Activated T-helper 1 cell treated with Interleukin-2 at 50 U/mL for 16 hours (primary cell): ENCODE data around the gene BCL2L13.
A peak's percentile ranks its signal among the peaks of the same experiment; 100 is the strongest.
"Not testable (repeated sequence)": the region's sequence is repeated elsewhere in the genome, so short reads cannot be mapped to it uniquely, and the experiment has no call there.

ENCODE experiments used
- DNase-seq: peaks from one replicate; pipeline ENCODE4 v3.0.0-alpha.2; 2020; ENCODE audit warnings: low read depth

BCL2L13 gene

DNA sequence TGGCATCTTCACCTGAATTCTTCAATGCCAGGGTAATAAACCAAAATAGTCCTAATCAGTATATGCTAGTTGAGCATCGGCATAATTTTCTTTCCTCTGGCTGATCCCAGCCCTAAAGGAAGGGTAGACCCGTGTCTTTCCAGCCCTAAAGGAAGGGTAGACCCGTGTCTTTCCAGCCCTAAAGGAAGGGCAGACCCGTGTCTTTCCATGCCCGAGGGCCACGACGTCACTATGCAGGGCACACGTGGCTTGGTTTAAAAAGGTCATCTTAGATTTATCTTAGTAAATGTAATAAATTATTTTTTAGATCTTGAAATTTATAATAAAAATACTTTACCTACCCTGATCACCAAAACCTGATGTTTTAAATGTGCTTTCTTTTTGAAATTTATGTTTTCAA lies 90.2 kb downstream of the BCL2L13 start:
- DNase-seq, result no peak

DNA sequence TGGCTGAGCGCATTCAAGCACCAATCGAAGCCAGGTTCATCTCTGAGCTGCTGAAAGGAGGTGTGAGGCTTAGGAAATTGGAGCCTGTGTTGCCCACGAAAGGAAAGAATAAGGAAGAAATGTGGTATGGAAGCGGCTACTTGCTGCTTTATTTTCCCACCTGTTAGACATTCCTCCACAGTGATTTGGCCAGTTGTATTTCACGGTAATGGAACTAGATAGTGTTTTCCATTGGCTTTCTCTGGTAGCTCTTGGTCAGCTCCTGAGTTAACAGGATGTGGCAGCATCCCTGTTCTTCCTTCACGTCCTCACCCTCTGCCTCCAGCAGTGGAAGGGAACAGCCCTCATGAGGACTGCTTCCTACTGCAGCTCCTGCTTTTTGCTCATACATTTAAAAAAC lies 91.0 kb downstream of the BCL2L13 start:
- no peak for DNase-seq

DNA sequence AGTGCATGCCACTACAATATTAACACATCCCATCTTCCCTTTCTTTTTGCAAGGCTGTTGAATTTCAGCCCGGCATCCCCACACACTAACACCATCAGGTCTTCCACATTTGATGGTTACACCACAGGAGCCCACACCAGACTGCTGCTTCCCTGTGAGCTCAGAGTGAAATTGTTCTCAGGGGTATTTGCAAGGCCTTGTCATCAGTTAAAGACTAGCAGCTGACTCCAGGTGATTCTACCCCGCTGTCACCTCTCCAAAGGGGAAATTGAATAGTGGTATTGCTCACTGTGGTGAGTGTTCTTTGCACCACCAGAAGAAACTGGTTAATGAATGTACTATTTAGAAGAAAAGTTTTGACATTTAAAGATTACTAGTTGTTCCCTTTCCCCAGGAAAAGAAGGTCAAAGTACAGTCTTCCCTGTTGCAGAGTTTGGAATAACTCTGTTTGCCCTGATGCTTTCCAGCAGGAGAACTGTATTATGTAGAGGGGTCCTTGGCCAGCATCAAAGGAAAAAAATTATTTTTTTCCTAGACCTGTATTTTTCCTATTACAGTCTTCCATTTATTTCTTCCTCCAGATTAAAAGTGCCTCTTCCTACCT lies 93.8 kb downstream of the BCL2L13 start:
- DNase-seq, result no peak

DNA sequence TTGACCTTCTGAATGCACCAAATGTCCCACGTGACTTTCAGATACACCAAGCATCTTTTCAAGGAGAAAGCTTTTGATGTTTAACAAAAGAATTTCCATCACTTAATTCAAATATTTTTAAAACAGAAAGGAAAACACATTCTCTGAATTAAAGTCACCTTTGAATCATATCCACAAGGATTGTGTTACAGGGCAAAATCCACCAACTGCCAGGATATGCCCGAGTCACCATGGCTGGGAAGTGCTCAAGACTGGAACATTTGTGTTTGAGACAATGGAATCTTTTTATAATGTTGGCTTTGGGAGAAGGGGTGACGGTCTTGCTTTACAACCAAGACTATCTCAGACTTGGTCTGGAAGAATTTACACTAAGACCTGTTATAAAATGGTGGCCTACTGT lies 94.9 kb downstream of the BCL2L13 start:
- DNase-seq, result no peak

DNA sequence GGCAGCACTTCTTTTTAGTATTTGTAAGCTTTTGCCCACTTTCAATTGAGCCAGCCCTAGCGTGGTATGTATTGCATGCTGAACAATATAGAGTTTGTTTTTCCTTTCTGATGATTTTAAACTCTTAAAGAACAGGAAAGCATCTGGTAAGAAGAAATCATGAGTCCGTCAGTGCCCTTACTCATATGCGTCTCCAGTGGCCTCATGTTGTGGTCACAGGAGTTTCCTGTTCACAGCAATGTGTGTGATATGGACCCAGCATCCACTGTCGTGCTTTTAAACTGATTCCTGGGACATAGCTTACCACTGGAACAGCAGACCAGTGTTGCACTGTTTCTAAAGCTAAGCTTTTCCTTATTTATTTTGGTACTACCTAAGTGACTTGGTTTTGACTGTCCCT lies 95.6 kb downstream of the BCL2L13 start:
- no peak for DNase-seq

DNA sequence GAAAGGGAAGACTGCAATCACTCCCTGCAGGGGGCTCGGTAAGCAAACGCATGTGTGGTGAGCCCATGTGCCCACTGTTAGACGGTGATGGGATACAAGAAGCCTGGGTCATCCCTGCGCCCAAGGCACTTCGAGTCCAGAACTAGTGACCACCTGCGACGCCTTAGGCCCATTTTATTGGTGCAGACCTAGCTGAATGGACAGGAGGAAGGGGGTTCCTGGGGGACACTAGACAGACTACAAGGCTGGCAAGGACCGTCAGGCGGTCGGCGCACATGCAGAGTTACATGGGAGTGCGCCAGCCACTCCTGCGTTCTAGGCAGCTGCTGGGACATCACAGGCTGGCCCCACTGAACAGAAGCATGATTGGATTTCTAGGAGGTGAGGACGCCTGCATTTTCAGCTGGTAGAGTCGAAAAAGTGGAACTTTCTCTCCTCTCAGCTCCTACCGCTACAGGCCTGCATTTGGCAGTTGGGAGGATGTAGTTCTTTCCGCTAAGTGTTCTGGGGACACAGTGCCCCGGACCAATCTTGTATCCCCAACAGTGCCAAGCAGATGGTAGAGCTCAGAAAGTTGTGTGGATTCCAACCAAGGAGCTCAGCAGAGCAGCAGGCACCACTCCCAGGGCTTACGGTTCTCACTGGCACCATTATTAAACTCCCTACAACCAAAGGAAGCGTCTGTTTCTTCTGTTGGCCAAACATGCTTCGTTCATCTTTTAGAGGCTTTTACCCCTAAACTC lies 100.0 kb downstream of the BCL2L13 start:
- DNase-seq, result no peak

DNA sequence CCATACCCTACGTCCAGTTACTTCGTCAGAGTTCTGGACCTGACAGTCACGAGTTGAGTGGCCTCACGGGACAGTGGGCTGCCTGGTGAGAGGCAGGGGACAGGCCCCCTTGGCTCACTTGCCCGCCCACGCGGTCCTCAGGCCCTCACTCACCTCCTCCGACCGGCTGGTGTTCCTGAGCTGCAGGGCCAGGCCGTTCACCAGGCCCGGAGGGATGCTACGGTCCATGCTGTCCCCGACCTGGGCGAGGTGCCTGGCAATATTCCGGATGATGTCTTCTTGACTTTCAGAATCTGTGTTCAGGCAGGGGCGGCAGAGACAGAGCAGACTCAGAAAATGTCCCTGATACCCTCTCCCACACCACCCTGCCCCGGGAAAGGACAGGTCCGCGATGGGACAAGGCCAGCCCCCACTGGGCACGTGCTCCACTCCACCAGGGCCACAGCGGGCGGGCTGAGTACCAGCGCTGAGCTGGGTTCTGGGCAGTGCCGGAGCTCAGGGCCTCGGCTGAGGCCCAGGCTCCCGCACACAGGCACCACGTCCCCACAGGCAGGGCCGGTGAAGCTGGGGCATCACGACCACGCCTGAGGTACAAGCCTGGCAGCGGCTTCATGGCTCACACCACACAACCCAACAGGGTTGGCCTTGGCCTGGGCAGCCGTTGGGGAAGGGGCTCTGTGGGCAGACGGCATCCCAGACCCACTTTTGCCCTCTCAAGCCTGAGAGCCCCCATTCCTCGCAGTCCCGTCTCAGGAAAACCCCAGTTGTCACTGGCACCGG lies 100.8 kb downstream of the BCL2L13 start:
- DNase-seq, result no peak

DNA sequence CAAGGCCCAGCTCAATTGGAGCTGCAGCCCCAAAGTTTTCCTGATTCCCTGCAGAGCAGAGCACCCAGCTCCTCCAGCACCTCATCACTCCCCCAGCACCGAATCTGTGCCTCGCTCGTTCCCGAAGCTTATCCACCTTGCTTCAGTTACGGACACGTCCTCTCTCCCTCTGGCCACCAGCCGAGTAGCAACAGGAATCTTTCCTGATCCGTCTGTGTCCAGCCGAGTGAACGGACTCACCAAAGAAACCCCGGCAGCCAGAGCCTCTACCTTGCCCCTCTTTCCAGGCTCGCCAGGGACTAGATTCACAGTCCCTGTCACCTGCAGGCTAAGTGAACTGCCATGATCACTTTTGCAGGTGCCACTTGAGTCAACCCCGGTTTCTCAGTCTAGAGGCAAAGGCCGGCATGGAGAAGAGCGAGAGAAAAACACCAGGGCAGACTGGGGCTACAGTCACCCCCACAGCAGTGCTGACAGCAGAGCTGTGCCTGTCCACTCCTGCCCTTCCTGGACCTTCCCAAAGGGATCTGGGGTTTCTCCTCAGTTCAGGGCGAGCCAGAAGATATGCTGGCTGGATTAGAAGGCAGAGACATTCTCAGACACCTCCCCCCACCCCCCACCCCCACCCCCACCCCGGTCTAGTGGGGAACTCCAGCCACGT lies 103.4 kb downstream of the BCL2L13 start:
- DNase-seq, result no peak

DNA sequence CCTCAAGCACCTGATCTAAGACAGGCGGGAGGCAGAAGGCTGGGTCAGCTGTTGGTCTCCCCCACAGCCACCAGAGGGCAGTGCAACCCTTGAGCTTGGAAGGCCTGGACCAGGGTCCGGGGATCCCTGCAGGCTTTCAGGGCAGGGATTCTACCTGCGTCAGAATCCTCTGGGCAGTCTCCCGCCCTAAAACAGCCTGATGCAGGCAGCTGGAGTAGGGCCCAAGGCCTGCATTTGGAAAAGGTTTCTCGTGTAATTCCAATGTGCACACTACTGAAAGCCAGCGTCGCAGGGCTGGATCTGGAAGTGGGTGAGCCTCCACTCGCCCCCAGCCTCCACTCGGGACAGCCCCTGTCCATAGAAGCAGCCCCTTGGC lies 104.0 kb downstream of the BCL2L13 start:
- DNase-seq, result peak; percentile 40

DNA sequence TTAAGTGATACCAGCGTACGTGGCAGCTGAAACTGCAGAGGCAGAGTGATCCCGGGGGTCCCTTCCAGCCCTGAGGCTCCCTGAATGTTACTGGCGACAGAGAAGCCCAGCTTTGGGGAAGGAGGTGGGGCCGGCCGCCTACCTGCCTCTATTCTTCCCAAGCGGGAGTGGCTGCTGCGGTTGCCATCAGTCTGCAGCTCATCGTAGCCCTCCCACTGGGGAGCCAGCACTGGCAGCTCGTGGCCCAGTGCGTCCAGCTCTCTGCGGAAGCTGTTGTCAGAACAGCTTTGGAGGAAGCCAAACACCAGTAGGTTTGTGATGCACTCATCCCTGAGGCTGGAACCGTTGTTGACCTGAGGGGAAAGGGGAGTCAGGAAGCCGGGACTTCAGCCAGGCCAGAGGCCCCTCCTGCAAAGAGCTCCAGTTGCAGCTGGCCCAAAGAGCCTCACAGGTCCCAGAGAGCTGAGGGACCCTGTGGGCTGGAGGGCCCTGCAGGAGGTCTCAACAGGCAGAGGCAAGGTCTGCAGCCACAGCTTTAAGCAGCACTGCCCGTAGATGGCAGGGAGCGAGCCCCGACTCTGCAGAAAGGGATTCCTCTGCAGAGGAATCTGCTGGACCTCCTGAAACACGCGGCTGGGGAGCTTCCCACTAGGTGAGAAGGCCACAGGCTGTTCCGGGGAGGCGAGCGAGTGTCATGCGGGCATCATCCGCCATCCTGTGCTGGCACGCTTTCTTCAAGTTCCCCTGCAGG lies 105.3 kb downstream of the BCL2L13 start:
- no peak for DNase-seq

DNA sequence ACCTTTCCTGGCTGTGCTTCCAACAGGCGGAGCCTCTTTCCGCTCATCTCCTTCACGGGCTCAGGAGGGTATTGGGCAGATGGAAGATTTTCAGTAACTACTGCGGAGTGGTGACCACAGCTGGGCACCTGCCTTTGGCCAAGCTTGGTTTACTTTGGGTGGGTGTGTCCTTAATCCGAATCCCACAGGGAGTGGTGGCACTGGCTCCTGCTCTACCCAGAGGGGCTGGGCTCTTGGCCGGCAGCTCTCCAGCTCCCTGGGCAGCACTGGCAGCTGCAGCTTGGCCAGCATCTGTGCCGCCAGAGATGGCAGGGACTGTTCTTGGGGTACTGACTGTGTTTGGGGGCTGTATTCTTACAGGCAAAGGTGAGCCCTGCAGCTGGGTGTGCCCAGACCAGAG lies 105.9 kb downstream of the BCL2L13 start:
- DNase-seq, result no peak

DNA sequence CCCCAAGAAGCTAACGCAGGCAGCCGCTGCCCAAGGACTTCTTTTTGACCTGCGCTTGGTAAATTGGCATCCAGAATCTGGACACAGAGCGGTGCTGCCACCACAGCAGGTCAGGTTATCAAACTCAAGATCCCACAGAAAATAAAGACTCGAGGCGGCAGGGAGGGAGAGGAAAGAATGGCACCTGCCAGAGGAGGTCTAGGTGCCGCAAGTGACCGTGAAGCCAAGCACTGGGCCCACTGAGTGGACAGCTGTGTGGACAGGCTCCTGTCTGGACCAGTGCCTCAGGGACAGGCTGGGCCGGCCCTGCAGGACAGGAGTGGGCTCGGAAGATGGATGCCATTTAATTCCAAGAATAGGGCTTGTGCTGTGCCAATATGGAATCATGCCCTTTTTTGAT lies 108.4 kb downstream of the BCL2L13 start:
- DNase-seq, result no peak

DNA sequence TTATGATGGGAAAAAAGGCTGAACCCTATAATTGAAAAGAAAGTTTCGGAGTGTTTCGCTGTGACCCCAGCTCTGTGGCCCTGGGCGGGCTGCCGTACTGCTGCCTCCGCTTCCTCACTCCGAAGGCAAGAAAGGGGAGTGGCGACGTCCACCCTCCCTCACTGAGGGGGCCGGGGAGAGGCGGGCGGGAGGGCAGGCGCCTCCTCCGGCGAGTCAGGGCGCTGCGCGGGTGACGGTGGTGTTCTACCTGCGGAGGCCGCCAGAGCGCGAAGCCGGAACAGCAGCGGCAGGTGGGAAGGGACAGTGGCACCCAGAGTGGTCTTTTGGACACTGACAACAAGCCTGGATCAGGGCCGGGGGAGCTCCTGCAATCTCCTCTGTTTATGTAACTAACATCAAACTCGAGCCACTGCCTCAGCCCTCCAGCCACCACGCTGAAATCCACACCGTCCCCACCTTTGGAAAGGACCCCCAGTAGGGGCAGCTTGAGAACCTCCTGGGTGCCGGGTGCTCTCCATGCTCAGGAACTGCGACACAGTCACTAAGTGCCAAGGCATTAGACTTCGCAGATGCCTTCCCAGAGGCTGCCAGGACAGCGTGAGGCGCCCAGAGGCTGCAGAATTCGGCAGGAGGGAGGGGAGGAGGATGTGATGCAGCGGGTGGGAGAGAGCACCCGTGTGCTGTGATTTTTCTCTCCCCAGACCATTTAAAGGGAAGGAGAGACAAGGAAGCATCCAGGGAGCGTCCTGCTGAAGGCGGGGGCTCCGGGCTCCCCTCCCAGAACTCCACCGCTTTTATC lies 110.2 kb downstream of the BCL2L13 start:
- no peak for DNase-seq

DNA sequence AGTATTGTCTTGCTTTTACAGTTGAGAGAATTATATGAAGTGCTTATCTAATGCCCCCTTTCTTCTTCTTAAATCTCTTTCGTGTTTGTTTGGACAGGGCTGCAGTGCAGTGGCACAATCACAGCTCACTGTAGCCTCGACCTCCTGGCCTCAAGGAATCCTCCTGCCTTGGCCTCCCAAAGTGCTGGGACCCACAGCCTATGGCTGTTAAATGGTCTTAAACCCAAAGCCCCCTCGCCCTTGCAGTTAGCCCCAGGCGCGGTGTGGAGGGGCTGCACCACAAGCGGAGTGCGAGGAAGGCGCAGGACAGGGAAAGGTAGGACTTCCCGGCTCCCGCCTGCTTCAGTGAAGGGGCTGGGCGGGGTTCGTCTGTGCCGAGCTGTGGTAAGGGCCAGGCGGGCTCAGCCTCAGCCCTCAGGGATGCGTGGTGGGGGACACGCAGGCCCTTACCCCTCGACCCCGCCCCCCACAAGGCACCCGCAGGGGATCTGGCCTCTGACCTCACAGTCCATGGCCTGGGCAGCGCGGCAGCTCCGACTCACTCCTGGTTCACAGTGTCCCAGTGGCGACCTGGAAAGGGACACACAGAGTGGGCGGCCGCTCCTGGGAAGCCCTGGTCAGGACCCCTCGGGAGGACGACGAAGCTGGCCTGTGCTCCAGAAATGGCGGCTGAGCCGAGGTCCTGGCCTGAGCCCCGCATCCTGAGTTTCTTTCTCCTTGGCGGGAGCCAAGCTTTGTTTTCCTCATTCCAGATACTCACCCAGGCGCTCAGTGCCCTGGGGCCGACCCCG lies 111.2 kb downstream of the BCL2L13 start:
- no peak for DNase-seq

DNA sequence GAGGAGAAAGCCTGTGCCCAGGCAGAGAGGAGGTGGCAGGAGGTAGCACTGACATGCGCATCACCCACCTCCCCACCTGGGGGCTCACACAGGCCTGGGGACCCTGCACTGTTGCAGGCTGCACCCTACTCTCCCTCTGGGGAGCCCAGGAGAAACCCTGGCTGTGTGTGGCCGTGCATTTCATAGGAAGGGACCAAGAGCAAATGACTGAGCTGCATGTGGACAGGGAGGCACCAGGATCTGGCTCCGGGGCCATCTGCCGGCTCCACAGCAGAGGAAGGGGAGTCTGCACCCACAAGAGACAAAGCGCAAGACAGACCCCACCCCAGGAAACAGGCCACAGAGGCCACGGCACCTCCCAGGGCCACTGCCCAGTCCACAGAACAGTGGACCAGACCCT lies 113.0 kb downstream of the BCL2L13 start:
- no peak for DNase-seq

DNA sequence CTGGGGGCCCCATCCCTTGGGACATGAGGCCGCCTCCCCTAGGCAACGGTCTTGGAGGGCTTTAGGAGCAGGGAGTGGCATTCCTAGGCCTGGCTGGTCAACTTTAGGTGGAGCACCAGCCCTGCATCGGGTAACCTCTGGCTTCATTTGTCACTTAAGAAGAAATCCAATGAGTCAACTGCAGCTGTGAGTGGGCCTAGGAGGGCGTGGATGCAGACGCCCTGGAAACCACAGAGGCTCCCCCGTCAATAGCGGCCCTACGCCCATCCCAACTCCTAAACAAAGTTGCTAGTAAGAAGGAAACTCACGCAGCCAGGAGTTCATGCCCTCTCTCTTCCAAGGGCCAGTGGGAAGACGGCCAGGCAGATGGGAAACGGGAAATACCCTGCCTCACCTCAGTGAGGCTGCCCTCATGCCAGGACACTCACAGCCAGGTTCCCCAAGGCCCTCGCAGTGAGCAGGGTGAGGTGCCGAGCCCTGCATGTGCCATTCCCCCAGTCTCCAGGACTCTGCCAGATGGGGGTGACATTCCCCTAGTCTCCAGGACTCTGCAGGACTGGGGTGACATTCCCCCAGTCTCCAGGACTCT lies 114.9 kb downstream of the BCL2L13 start:
- no peak for DNase-seq

DNA sequence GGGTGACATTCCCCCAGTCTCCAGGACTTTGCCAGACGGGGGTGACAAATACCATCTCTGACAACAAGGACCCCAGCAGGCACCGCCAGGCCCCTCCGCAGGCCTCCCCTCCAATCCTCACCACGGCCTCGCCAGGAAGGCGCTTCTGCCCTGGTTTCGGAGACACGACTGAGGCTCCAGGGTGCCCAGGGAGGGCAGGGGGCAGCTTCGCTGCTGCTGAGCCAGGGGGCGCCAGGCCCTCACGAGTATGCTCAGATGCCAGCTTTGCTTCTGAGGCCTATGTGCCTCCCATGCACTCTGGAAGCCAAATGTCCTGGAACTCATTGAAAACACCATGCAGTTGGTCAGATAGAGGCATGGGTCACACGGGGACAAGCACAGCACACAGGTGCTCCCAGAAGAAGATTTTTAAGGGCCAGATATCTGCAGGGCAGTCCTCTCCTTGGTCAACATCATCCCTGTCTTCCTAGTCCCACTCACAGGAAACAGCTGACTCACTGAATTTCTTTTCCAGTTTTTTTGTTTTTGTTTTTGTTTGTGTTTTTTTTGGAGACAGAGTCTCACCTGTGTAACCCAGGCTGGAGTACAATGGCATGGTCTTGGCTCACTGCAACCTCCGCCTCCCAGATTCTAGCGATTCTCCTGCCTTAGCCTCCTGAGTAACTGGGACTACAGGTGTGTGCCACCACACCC lies 115.8 kb downstream of the BCL2L13 start:
- no peak for DNase-seq

DNA sequence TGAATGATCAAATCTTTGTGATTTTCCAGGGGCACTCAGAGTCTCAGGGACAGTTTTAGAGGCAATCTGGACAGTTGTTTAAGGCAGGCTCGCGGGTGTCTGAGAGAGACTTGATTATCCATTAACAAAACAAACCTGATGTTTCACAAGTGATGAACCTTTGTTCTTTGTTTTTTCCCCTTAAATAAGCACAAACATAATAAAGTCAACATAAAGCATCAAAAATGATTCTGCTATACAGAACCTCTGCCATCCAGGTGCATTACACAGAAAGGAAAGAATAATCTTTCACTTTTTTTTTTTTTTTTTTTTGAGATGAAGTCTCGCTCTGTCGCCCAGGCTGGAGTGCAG lies 122.6 kb downstream of the BCL2L13 start:
- no peak for DNase-seq

DNA sequence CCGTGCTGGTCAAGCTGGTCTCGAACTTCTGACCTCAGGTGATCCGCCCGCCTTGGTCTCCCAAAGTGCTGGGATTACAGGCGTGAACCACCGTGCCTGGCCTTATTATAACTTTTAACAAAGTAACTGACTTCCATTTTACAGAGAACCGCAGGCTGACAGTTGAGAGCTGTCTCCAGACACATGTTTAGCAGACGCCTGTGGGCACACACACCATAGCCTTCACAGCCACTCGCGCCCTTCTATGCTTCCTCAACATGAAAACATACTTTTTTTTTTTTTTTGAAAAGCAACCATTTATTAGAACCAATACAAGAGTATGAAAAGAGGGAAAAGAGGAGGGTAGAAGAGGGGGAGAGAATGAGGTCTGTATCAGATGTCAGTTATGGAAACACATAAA lies 124.9 kb downstream of the BCL2L13 start:
- not testable (repeated sequence) for DNase-seq

DNA sequence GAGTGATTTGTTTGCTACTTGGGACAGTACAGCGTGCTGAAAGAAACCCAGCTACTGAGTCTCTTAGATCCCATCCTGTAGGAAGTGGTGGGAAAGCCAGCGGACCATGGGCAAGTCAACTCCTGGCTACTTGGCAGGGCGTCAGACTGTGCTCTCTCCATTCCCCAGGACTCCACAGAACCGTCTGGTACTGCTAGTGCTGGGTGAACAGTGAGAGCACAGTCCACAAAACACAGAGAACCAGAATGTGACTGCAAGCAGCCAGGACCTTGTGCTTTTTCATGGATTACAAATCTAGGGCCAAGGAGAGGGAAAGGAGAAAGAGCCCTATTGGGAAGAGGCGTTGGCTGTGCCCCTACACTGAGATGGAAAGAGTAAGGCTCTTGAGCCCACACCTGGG lies 125.5 kb downstream of the BCL2L13 start:
- DNase-seq, result no peak
